Endodermal cell (in vitro differentiated cells): ENCODE data around the gene FAAP20. TPM values are rescaled to one million over a fixed set of nuclear protein-coding genes. Genes with fewer than 3 reads are reported as not detected.

ENCODE experiments used
- DNase-seq: peaks from one replicate; pipeline ENCODE4 v3.0.0-alpha.2; 2017
- H3K27ac ChIP-seq: 2 replicates; pipeline ENCODE4 v1.5.1; 2013; ENCODE audit warnings: mild to moderate bottlenecking, low read depth, low read length, moderate library complexity
- H3K27me3 ChIP-seq: 2 replicates; pipeline ENCODE4 v1.6.1; 2013; ENCODE audit warnings: mild to moderate bottlenecking, low read length, moderate library complexity; ENCODE audit not compliant: insufficient read depth, control insufficient read depth, poor library complexity, severe bottlenecking
- H3K36me3 ChIP-seq: 2 replicates; pipeline ENCODE4 v1.7.0; 2013; ENCODE audit warnings: mild to moderate bottlenecking, low read length, moderate library complexity; ENCODE audit not compliant: control insufficient read depth, insufficient read depth
- H3K4me1 ChIP-seq: one replicate; pipeline ENCODE4 v1.7.0; 2013; ENCODE audit warnings: low read length; ENCODE audit not compliant: control insufficient read depth, insufficient read depth
- H3K4me3 ChIP-seq: 2 replicates; pipeline ENCODE4 v1.5.1; 2013; ENCODE audit warnings: mild to moderate bottlenecking, low read length, moderate library complexity
- H3K9ac ChIP-seq: 2 replicates; pipeline ENCODE4 v1.6.1; 2013; ENCODE audit warnings: mild to moderate bottlenecking, low read length, moderate library complexity; ENCODE audit not compliant: poor library complexity, severe bottlenecking; ENCODE audit errors: extremely low read depth
- H3K9me3 ChIP-seq: 2 replicates; pipeline ENCODE4 v1.6.1; 2013; ENCODE audit warnings: mild to moderate bottlenecking, low read length, moderate library complexity; ENCODE audit not compliant: control insufficient read depth
- H3K27ac Mint-ChIP-seq: 2 replicates; pipeline ENCODE4 v1.8.0; 2020; ENCODE audit warnings: mixed read lengths
- H3K27me3 Mint-ChIP-seq: 2 replicates; pipeline ENCODE4 v1.8.0; 2021; ENCODE audit warnings: mild to moderate bottlenecking, mixed read lengths; ENCODE audit not compliant: insufficient read depth
- H3K36me3 Mint-ChIP-seq: 2 replicates; pipeline ENCODE4 v1.8.0; 2020; ENCODE audit warnings: low read depth, mixed read lengths
- H3K4me1 Mint-ChIP-seq: 2 replicates; pipeline ENCODE4 v1.8.0; 2020; ENCODE audit warnings: mixed read lengths
- H3K4me3 Mint-ChIP-seq: 2 replicates; pipeline ENCODE4 v1.8.0; 2020; ENCODE audit warnings: mild to moderate bottlenecking, moderate library complexity, mixed read lengths
- H3K9me3 Mint-ChIP-seq: 2 replicates; pipeline ENCODE4 v1.8.0; 2020; ENCODE audit warnings: mild to moderate bottlenecking, mixed read lengths
- WGBS, 2 experiments: methylation state at CpG; one replicate each; pipeline versions ENCODE4 v1.1.5 to v1.1.7; 2013; ENCODE audit warnings: missing lambda C conversion rate in 2 of 2, mixed read lengths in 1 of 2; ENCODE audit not compliant: insufficient coverage in 1 of 2, insufficient read length in 1 of 2; 5-methylcytosine and 5-hydroxymethylcytosine counted together
- total RNA-seq, 2 donors: library from RNA; stranded (reverse); fragmentation: NEBNext Ultra II Directional in 1 of 2; extraction: Animal tissue kit (Norgen Biotek cat#: 25700) in 1 of 2; gene quantifications; 2 replicates in 1 of 2; 3 replicates in 1 of 2; pipeline ENCODE4 v1.2.1, GENCODE V29; 2021
- TF ChIP-seq, protein P1 (sequence below): fragments of 200-600 bp; sonication (generic); conservative IDR thresholded peaks from 2 replicates; pipeline ENCODE4 v1.5.0; 2021; ENCODE audit warnings: antibody characterized with exemption, mild to moderate bottlenecking

FAAP20 gene
- total RNA-seq, 2 donors from 2014 or later: 126 to 154 TPM

DNA sequence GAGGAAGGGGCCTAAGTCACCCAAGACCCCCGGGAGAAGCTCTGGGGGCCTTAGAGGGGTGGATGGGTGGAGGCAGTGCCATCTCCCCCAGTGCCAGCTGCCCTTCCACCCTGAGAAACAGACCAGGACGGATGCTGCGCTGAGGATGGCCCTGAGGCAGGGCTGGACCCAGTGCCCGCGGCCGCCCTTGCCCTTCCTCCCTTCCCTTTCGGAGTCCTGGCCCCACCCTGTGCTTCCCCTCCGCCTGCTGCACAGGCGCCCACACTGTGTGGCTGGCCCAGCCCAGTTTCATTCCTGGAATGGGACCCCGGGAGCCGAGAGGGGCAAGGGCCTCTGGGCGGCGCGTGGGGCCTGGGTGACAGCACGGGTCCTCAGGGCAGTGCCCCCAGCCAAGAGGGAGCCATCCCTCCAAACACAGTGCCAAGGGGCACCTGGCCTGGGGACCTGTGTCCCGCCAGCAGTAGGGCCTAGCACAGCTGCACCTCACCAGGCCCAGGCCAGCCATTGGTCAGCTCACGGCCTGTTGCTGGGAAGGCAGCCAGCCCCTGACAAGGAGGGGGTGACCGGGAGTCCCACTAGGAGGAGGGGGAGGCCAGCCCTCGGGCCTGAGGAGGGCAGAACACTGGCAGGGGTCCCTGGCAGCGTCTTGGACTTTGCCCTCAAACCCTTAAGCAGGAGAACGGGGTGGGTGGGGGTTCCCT is 20.1 kb upstream of the FAAP20 start:
- Mint-ChIP-seq H3K4me3 (no peak overlapping the region), H3K27me3 (no peaks in the 10 kb centered on the region), H3K4me1 (peaks cover 8% of the 10 kb centered on the region), H3K9me3 (no peaks in the 10 kb centered on the region), H3K27ac (no peak overlapping the region), H3K36me3 (no peaks in the 10 kb centered on the region)
- no peaks in the 10 kb centered on the region for H3K27me3 ChIP-seq
- H3K36me3 ChIP-seq: no peaks in the 10 kb centered on the region
- H3K9ac ChIP-seq: no peak overlapping the region
- peak overlapping the region; percentile 53 for H3K27ac ChIP-seq
- peaks cover 10% of the 10 kb centered on the region for H3K4me1 ChIP-seq
- no peaks in the 10 kb centered on the region for H3K9me3 ChIP-seq
- DNase-seq: peak; percentile 65
- 90 to 94% methylated on average over 8 to 21 of the region's 21 CpGs for WGBS, 2 experiments
- TF ChIP-seq, protein P1, sequence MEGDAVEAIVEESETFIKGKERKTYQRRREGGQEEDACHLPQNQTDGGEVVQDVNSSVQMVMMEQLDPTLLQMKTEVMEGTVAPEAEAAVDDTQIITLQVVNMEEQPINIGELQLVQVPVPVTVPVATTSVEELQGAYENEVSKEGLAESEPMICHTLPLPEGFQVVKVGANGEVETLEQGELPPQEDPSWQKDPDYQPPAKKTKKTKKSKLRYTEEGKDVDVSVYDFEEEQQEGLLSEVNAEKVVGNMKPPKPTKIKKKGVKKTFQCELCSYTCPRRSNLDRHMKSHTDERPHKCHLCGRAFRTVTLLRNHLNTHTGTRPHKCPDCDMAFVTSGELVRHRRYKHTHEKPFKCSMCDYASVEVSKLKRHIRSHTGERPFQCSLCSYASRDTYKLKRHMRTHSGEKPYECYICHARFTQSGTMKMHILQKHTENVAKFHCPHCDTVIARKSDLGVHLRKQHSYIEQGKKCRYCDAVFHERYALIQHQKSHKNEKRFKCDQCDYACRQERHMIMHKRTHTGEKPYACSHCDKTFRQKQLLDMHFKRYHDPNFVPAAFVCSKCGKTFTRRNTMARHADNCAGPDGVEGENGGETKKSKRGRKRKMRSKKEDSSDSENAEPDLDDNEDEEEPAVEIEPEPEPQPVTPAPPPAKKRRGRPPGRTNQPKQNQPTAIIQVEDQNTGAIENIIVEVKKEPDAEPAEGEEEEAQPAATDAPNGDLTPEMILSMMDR: no peak
- no peak overlapping the region for H3K4me3 ChIP-seq

DNA sequence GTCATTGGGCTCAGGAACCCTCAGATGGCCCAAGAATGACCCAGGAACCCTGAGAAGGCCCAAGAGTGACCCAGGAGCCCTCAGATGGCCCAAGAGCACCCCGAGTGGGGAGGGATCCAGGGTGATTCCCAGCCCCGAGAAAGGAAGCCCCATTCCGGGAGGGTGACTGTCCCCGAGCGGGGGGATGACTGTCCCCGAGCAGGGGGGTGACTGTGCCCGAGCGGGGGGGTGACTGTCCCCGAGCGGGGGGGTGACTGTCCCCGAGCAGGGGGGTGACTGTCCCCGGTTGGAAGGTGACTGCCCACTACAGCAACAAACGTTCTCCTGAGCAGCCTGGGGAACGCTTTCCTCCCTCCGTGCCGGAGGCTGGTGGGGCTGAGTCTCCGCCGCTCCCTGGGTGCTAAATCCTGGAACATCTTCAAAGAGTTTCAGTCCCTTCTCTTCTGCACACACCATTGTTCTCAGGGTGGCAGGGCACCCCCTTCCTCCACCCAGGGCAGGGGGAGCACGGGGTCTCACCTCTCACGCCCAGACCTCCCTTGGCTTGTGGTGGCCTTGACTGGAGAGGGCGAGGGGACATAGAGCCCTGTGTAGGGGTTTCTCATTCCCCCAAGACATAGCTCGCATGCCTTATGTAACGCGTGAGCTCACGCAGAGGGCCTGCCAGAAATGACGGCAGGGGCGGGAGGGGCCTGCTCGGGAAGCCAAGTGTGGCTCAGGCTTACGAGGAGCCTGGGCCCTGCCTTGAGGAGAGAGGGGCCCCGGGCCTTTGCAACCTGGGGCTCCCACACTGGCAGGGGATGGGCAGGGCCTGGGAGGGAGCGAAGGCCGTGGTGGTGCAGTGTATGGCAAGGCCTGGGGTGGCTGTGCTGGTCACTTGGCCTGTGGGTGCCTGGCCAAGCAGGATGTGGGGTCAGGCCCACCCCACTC is 19.3 kb upstream of the FAAP20 start:
- no peak overlapping the region for H3K9ac ChIP-seq

More for the DNA sequence above, 19.3 kb upstream of the FAAP20 start:
- Histone ChIP-seq H3K27ac (peak overlapping the region; percentile 96), H3K27me3 (no peaks in the 10 kb centered on the region), H3K36me3 (no peaks in the 10 kb centered on the region), H3K9me3 (no peaks in the 10 kb centered on the region), H3K4me3 (no peak overlapping the region), H3K4me1 (peaks cover 10% of the 10 kb centered on the region)
- H3K4me3 Mint-ChIP-seq: no peak overlapping the region
- TF ChIP-seq, protein P1: no peak
- H3K36me3 Mint-ChIP-seq: no peaks in the 10 kb centered on the region
- H3K27me3 Mint-ChIP-seq: no peaks in the 10 kb centered on the region
- H3K27ac Mint-ChIP-seq: no peak overlapping the region
- DNase-seq: peak; percentile 75
- 87 to 88% methylated on average over 23 to 32 of the region's 32 CpGs for WGBS, 2 experiments
- no peaks in the 10 kb centered on the region for H3K9me3 Mint-ChIP-seq
- peaks cover 11% of the 10 kb centered on the region for H3K4me1 Mint-ChIP-seq
